ENCODE data around the gene F7.

The F7 gene

GRCh38 chr13:113118261-113119021 is 12.8 kb downstream of the F7 start:
- no peak for DNase-seq (ENCODE audit: low read depth)

DNA sequence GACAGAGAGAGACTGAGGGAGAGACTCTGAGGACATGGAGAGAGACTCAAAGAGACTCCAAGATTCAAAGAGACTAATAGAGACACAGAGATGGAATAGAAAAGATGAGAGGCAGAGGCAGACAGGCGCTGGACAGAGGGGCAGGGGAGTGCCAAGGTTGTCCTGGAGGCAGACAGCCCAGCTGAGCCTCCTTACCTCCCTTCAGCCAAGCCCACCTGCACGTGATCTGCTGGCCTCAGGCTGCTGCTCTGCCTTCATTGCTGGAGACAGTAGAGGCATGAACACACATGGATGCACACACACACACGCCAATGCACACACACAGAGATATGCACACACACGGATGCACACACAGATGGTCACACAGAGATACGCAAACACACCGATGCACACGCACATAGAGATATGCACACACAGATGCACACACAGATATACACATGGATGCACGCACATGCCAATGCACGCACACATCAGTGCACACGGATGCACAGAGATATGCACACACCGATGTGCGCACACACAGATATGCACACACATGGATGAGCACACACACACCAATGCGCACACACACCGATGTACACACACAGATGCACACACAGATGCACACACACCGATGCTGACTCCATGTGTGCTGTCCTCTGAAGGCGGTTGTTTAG is 13.7 kb downstream of the F7 start:
- DNase-seq (ENCODE audit: low read depth): no peak

- DNase-seq (ENCODE audit: low read depth): no peak
These were observed 14.2 kb downstream of the F7 start for GRCh38 chr13:113119822-113120189.

GRCh38 chr13:113120300-113121182 is 14.9 kb downstream of the F7 start:
- DNase-seq (ENCODE audit: low read depth): no peak

DNA sequence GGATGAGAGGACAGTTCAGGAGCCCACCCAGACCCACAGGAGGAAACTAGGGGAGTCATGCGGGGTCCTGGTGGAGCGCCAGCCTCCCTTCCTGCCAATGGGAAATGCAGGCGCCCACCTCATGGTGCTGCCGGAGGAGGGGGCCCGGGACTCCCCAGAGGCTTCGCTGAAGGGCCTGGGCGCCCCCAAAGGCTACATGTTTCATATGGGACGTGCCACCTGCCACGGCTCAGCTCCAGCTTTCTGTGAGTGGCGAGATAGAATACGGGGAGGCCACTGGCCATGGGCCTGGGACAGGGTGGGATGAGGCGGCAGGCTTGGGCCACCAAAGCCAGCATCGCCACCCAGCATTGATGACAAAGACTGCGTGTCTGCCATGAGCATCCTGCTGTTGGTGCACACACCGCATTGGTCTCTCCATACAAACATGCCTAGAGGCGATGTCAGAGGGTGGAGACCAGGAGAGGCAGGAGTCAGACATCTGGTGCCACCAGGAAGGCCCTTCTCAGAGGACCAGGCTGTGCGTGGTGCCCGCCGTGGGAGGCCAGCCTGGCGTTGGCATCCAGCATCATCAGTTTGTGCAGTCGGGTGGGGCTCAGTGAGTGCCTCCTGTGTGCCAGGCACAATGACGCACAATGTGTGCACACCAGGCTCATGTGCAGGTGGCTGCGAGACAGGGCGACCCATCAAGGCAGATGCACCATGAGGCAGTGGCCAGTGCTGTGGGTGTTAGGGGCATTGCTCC is 15.8 kb downstream of the F7 start:
- no peak for DNase-seq (ENCODE audit: low read depth)

DNA sequence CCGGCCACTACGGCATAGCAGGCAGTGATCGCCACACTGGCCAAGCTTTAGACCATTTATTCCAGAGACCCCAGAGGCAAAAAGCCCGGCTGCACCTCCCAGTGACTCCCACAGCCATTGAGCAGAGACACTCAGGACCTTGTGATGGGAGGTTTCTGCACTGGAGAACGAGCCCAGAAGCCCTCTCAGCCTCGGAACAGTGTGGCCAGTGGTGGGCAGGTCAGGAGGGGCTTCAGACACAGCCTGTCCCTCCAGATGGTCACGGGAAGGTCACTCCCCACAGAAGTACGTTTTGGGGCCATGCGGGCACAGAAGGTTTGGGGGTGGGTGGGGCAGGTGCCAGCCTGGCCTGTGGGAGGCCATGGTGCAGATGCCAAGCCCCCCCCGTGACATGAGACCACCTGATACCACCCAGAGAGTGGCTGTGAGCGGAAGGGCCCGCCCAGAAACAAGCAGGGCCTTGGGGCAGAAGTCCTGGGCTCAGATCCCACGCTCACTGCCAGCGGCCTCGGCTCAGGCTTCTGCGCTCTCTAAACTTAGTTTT is 16.4 kb downstream of the F7 start:
- no peak for DNase-seq (ENCODE audit: low read depth)

GRCh38 chr13:113122550-113123225 is 17.1 kb downstream of the F7 start, which contains the start of gene F10:
Gene F10 (plus strand): TSS chr13:113122799. CDS start chr13:113122856, 57 bp downstream.
- peak; percentile 65 for DNase-seq (ENCODE audit: low read depth)

DNA sequence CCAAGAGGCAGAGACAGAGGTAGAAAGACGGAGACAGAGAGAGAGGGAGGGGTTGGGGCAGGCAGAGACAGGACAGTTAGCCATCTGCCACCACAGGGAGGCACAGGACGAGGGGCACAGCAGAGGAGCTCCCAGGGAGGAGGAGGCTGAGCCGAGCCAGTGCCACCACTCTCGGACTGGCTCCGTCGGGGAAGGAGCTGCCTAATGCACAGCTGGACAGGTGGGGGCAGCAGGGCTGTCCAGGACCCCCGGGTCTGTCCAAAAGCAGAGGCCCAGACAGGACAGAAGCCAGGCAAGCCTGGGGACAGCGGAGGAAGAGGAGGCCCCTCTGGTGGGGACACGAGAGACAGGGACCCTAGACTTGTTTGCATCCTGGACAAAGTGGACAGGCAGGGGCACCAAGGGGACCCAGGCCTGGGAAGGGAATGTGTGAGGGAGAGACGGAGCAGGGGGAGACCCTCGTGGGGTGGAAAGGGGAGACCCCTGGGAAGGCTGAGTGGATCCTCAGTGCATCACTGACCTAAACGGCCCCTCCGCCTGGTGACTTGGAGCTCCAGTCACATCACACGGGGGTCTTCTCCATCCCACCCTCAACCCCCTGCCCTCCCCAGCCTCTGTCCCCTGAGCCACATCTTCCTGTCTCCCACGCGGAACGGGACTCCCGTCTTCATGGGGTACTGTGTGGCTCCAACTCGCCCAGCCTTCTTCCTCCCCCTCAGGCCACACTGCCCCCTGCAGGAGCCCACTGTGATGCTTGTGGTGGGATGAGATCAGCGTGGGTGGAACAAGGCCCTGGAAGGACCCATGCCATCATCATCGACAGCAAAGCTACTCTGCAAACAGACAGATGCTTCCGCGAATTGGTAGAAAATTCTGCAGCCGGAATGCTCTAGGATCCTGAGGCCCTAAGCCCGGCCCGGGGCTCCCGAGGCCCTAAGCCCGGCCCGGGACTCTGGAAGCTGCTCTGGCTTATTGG is 17.9 kb downstream of the F7 start:
- no peak for DNase-seq (ENCODE audit: low read depth)

DNA sequence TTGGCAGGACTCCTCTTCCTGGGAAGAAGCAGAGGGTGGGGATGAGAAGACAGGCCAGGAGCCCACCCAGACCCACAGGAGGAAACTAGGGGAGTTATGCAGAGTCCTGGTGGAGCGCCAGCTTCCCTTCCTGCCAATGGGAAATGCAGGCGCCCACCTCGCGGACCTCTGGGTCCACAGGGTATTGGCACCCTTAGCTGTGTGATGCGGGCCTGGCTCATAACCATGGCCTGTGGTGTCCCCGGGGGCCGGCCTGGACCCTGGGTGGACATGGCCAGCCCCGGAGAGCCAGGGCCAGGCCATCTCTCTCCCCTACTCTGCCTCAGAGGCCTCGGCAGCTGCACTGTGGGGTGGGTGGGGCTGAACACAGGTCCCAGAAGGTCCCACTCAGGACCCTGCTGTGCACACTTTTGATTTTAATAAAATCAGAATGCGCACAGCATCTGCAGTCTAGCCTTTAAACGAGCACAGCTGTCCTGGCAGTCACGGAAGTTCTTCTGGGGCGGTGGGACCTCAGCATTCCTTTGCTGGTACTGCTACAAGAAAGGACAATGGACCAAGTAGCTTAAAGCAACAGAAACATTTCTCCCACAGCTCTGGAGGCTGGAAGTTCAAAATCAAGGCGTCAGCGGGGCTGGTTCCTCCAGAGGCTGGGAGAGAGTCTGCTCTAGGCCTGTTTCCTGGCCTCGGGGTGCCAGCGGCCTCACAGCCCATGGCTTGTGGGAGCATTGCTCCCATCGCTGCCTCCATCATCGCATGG is 18.8 kb downstream of the F7 start:
- DNase-seq (ENCODE audit: low read depth): no peak

DNA sequence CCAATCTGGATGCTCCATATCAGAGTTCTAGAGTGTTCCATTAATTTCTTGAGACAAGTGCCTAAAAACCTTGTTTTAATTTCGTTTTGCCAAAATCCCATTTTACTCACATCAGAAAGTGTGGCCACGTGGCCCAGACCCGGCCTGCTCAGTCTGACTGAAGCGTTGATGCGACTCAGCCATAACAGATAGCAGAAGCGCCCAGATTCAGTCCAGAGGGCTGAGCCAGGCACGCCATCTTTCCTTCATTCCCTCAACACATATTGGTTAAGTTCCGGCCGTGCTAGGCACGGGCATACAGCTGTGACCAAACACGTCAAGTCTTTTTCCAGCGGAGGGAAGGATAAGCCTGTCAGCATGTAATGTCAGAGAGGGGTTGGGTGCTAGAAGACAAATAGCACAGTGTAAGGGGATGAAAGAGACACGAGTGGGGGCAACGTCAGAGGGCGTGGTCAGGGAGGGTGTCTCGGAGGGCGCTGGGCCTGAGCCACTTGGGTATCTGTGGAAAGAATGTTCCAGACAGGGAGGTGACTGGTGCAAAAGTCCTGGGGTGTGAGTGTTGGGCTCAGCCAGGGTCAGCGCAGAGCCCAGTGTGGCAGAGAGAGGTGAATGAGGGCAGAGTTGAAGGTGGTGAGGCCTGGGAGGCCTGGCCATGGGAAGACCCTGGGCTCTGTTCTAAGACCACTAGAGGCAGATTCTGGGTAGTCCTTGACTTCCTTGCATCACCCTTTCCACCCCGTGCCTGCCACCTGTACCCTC is 20.1 kb downstream of the F7 start:
- no peak for DNase-seq (ENCODE audit: low read depth)

GRCh38 chr13:113126265-113127150 is 20.9 kb downstream of the F7 start:
- DNase-seq (ENCODE audit: low read depth): no peak

DNA sequence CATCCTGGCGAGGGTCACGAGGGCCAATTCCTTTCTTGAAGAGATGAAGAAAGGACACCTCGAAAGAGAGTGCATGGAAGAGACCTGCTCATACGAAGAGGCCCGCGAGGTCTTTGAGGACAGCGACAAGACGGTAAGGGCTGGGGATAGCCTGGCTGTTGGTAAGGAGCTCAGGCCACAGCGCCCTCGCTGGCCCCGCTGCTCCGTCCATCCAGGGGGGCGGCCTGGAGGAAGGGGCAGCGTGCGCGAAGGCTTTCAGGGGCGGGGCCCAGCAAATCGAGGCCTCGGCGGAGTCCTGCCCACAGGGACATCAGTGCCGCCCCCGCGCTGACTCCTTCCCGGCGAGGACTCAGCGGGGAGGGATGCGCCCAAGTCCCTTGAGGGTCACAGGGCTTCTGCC is 23.9 kb downstream of the F7 start:
- DNase-seq (ENCODE audit: low read depth): no peak

DNA sequence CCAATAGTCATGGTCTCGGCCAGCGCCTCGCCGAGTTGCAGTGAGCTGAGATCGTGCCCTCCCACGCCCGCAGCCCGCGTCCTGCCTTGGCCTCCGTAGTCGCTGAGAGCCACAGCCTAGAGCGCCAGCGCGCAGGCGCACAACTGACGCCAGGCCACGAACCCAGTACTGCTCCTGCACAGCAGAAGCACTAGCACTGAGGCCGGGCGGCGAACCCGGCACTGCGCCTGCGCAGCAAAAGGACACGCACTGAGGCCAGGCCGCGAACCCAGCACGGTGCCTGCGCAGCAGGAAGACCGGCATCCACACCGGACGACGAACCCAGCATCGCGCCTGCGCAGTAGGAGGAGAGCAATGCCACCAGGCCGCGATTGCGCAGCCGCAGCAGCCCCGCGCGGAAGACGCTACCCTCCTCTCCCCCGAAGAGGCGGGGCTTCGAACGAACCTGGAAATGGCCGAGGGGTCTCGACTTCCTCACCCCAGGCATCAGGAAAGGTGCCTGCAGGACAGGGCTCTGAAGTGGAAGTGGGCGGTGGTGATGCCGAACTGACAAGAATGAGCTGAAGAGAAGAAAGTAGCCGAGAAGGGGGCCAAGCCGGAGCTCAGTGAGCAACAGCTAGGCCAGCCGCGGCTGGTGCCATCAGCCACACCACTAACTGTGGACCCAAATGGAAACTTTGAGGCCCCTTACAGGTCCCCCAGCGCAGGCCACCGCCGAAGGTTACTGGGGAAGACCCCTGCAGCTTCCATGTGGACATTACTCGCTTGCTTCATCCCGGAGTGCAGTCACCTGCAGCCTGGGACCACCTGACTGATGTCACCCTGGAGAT is 24.5 kb downstream of the F7 start:
- no peak for DNase-seq (ENCODE audit: low read depth)

DNA sequence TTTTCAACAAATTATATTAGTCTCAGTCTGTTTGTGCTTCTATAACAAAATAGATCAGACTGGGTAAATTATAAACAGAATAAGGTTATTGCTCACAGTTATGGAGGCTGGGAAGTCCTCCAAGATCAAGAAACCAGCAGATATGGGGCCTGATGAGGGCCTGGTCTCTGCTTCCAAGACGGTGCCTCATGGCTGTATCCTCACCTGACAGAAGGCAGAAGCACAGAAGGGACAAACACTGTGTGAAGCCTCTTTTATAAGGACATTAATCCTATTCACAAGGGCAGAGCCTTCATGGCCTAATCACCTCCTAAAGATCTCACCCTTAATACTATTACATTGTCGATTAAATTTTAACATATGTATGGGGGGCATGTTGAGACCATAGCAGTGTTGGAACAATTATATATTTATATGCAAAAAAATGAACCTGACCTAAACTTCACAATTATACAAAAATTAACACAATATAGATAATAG is 29.7 kb downstream of the F7 start:
- no peak for DNase-seq (ENCODE audit: low read depth)

DNA sequence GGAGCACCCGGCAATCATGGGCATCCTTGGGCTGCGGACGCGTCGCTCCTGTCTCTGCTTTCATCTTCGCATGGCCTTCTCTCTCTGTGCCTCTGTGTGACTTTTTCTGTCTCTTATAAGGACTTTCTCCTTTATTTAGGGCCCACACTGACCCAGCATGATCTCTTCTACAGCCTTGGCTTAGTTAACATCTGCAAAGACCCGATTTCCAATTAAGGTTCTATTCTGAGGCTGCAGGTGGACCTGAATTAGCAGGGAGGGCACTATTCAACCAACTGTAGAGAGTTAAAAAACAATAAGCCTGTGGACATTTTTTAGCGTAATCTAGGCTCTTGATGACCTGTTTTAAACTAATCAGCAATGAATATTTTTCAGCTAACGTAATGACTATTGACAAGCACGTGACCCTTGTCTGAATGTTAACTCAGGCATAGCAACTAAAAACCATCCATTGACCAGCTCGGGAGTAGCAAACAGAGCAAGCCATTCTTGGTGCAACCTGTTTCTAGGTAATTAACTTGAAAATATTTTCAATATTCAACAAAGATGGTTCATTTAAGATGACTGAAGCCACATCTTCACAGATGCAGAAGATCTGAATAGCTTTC is 32.2 kb downstream of the F7 start:
- DNase-seq (ENCODE audit: low read depth): no peak
